ENCODE results near the gene CETN3. TPM values are rescaled to one million over a fixed set of nuclear protein-coding genes. Genes with fewer than 3 reads are reported as not detected.

Gene CETN3
- total and polyA plus RNA-seq, 2 of the 13 experiments (the other 11 are each of a cell fraction or from before 2014, with no cell fraction given): 15.4 to 71.5 TPM

DNA sequence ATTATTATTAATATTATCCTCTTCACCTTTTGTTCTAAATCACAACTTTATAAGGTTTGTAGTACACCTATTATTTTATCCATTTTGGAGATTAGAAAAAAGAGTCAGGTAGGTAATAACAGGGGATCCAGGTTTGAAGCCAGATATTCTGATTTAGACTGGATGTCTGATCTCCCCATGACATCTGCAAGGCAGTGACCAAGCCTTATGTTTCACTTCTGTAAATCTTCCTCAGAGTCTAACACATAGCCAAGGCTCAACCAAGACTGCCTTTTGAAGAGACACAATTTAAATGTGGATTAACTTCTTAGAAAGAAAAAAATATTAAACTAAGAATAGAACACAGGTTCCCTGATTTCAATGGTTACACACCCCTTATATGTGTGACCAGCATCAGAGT, 44.2 kb downstream of the CETN3 start:
- no peaks in the 10 kb centered on the region for H3K36me3 ChIP-seq (replicated peaks in 1 of 2; ENCODE audit: control insufficient read depth in 1 of 2, insufficient read depth in 2 of 2, low read length in 2 of 2)
- H3K27ac ChIP-seq (ENCODE audit: extremely low read length, insufficient read depth, low read length): no peak overlapping the region
- H3K4me3 ChIP-seq (replicated peaks in 1 of 3; ENCODE audit: insufficient read depth in 1 of 3, low read depth in 2 of 3, low read length in 3 of 3): no peak overlapping the region
- no peak overlapping the region for H3K4me2 ChIP-seq (ENCODE audit: low read depth, low read length)
- POLR2A ChIA-PET: no interaction called here
- H3K9ac ChIP-seq (ENCODE audit: insufficient read depth, low read depth, low read length): no peak overlapping the region
- FAIRE-seq (no peak), ATAC-seq (no peak), DNase-seq (ENCODE audit: low spot score) (no peak)
- H3K79me2 ChIP-seq (ENCODE audit: insufficient read depth, low read length): no peaks in the 10 kb centered on the region
- in situ Hi-C loops (cut with HindIII; ENCODE audit: extremely low pct_ligation_motif_present, low pct_unique_long_range_greater_than_20kb) (no loop called here), intact Hi-C loops (cut with micrococcal nuclease; ENCODE audit: unreplicated experiment) (no loop called here)
- no TSS peak for BruUV-seq (replicated peaks)
- no peak for TF ChIP-seq NFE2 (CRISPR knock-in tag; IDR thresholded peaks at IDR 0.05)
- no peak for TF ChIP-seq ARHGAP35 (CRISPR knock-in tag; IDR thresholded peaks at IDR 0.05; ENCODE audit: borderline replicate concordance)
- TF ChIP-seq, protein P1, sequence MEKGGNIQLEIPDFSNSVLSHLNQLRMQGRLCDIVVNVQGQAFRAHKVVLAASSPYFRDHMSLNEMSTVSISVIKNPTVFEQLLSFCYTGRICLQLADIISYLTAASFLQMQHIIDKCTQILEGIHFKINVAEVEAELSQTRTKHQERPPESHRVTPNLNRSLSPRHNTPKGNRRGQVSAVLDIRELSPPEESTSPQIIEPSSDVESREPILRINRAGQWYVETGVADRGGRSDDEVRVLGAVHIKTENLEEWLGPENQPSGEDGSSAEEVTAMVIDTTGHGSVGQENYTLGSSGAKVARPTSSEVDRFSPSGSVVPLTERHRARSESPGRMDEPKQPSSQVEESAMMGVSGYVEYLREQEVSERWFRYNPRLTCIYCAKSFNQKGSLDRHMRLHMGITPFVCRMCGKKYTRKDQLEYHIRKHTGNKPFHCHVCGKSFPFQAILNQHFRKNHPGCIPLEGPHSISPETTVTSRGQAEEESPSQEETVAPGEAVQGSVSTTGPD (CRISPR knock-in tag; IDR thresholded peaks at IDR 0.05): no peak
- TF ChIP-seq SIX4 (CRISPR knock-in tag; IDR thresholded peaks at IDR 0.05): no peak
- no peak for TF ChIP-seq ZNF652 (CRISPR knock-in tag; IDR thresholded peaks at IDR 0.05; ENCODE audit: borderline replicate concordance, low read depth)
- TF ChIP-seq ZNF160 (CRISPR knock-in tag; IDR thresholded peaks at IDR 0.05): no peak
- TF ChIP-seq ZNF547 (CRISPR knock-in tag; IDR thresholded peaks at IDR 0.05): no peak
- TF ChIP-seq MATR3 (CRISPR knock-in tag; IDR thresholded peaks at IDR 0.05): no peak
- TF ChIP-seq MAFF (IDR thresholded peaks at IDR 0.05; ENCODE audit: low read depth, low read length): no peak
- TF ChIP-seq NFIC (IDR thresholded peaks at IDR 0.05; ENCODE audit: low read length): no peak
- TF ChIP-seq CCAR2 (optimal IDR thresholded peaks at IDR 0.05; ENCODE audit: low read depth, low read length): no peak
- no peak for TF ChIP-seq MIER2 (CRISPR knock-in tag; IDR thresholded peaks at IDR 0.05)
- TF ChIP-seq ZNF24 (IDR thresholded peaks at IDR 0.05): no peak
- TF ChIP-seq, protein P2, sequence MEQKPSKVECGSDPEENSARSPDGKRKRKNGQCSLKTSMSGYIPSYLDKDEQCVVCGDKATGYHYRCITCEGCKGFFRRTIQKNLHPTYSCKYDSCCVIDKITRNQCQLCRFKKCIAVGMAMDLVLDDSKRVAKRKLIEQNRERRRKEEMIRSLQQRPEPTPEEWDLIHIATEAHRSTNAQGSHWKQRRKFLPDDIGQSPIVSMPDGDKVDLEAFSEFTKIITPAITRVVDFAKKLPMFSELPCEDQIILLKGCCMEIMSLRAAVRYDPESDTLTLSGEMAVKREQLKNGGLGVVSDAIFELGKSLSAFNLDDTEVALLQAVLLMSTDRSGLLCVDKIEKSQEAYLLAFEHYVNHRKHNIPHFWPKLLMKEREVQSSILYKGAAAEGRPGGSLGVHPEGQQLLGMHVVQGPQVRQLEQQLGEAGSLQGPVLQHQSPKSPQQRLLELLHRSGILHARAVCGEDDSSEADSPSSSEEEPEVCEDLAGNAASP (CRISPR knock-in tag; IDR thresholded peaks at IDR 0.05; ENCODE audit: borderline replicate concordance): no peak
- no peak for TF ChIP-seq ZSCAN30 (CRISPR knock-in tag; IDR thresholded peaks at IDR 0.05)
- TF ChIP-seq ZNF775 (CRISPR knock-in tag; IDR thresholded peaks at IDR 0.05; ENCODE audit: borderline replicate concordance): no peak
- no peak for TF ChIP-seq HNF4A (CRISPR knock-in tag; IDR thresholded peaks at IDR 0.05)
- no peaks in the 10 kb centered on the region for H4K20me1 ChIP-seq (ENCODE audit: insufficient read depth, low read length)
- no peak overlapping the region for H2AFZ ChIP-seq (ENCODE audit: low read length)
- no peaks in the 10 kb centered on the region for H3K4me1 ChIP-seq (ENCODE audit: insufficient read depth, low read length)
- no peaks in the 10 kb centered on the region for H3K9me3 ChIP-seq (ENCODE audit: low read length)
- CTCF ChIA-PET (ENCODE audit: low intra/inter-chr PET ratio, low total read pairs): no interaction called here
- H3K27me3 ChIP-seq (ENCODE audit: control insufficient read depth in 1 of 2, insufficient read depth in 2 of 2, low read length in 2 of 2): no peaks in the 10 kb centered on the region; a peak in 1 of 5 replicates

Data from HepG2 (cell line).